WTC11 (cell line): ENCODE measurements around the gene SRC. TPM values are rescaled to one million over a fixed set of nuclear protein-coding genes. Genes with fewer than 3 reads are reported as not detected.

Experiments used
- EMX1 ChIP-seq: fragments of 250-450 bp; sonication (Bioruptor Pico); IDR thresholded peaks from 2 replicates; pipeline ENCODE4 v1.8.0; 2021; ENCODE audit warnings: mild to moderate bottlenecking
- FOXK1 ChIP-seq: sonication (generic); formaldehyde crosslinking; IDR thresholded peaks from 2 replicates; pipeline ENCODE4 v1.8.0; 2022; ENCODE audit warnings: mild to moderate bottlenecking, moderate library complexity, missing genetic modification reagents
- HMGA2 ChIP-seq: fragments of 250-450 bp; sonication (Bioruptor Pico); IDR thresholded peaks from 2 replicates; pipeline ENCODE4 v1.4.0; 2021; ENCODE audit warnings: mild to moderate bottlenecking, moderate library complexity
- ZNF219 ChIP-seq: sonication (generic); formaldehyde crosslinking; IDR thresholded peaks from 2 replicates; pipeline ENCODE4 v1.8.0; 2023; ENCODE audit warnings: missing genetic modification reagents, mild to moderate bottlenecking, borderline replicate concordance
- ZNF232 ChIP-seq: sonication (generic); formaldehyde crosslinking; IDR thresholded peaks from 2 replicates; pipeline ENCODE4 v1.8.0; 2022; ENCODE audit warnings: mild to moderate bottlenecking, missing genetic modification reagents
- total RNA-seq: library from RNA; stranded (reverse); gene quantifications from 3 replicates; pipeline ENCODE4 v1.2.3, GENCODE V29; 2021
- TF ChIP-seq, protein P1 (sequence below): sonication (generic); formaldehyde crosslinking; IDR thresholded peaks from 2 replicates; pipeline ENCODE4 v1.8.1; 2022; ENCODE audit warnings: low read depth, mild to moderate bottlenecking, moderate library complexity, missing genetic modification reagents, borderline replicate concordance
- TF ChIP-seq, protein P2 (sequence below): fragments of 200-600 bp; IDR thresholded peaks from 2 replicates; pipeline ENCODE4 v1.8.0; 2022; ENCODE audit warnings: antibody characterized with exemption
- TF ChIP-seq, protein P3 (sequence below): sonication (generic); formaldehyde crosslinking; conservative IDR thresholded peaks from 2 replicates; pipeline ENCODE4 v1.8.1; 2023; ENCODE audit warnings: mild to moderate bottlenecking, low read depth, missing genetic modification reagents, moderate library complexity
- TF ChIP-seq, protein P4 (sequence below): sonication (generic); formaldehyde crosslinking; IDR thresholded peaks from 2 replicates; pipeline ENCODE4 v1.8.1; 2022; ENCODE audit warnings: missing genetic modification reagents, borderline replicate concordance
- TF ChIP-seq, protein P5 (sequence below): fragments of 250-450 bp; sonication (Bioruptor Pico); IDR thresholded peaks from 2 replicates; pipeline ENCODE4 v1.9.0; 2021; ENCODE audit warnings: mild to moderate bottlenecking
- TF ChIP-seq, protein P6 (sequence below): sonication (generic); formaldehyde crosslinking; IDR thresholded peaks from 2 replicates; pipeline ENCODE4 v1.8.0; 2023; ENCODE audit warnings: missing genetic modification reagents, mild to moderate bottlenecking, borderline replicate concordance

Gene SRC
- total RNA-seq, 1 experiment from 2014 or later: 33.3 TPM

DNA sequence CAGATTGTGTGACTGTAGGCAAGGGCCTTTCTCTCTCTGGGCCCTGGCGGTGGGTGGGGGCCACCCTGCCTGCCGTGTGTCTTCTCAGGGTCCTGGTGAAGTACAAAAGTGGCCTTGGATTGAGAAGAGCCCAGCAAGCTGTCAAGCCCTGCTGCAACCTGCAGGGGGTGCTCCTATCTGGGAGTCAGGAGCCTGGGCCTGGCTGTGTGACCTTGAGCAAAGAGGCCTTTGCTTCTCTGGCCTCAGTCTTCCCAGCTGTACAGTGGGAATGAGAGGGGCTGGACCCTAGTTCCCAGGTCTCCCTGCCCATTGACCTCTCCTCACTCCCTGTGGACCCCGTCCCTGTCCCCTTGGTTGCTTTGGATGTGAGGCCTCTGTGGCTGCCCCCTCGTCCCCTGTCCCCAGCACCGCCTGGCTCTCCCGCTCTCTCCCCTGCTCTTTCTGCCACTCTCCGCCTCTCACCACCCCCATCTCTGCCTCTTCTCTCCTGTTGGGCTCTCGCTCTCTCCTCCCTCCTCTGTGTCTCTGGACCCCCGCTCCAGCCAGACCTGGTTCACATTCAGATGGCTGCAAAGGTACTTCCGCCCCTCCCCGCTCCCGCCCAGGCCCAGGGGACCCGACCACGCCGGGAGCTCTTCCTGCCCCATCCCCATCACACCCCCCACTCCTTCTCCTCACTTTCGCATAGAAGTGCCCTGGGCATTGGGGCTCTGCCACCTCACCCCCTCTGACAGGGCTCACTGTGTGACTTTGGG, 46.7 kb downstream of the SRC start (continued):
- TF ChIP-seq, protein P1, sequence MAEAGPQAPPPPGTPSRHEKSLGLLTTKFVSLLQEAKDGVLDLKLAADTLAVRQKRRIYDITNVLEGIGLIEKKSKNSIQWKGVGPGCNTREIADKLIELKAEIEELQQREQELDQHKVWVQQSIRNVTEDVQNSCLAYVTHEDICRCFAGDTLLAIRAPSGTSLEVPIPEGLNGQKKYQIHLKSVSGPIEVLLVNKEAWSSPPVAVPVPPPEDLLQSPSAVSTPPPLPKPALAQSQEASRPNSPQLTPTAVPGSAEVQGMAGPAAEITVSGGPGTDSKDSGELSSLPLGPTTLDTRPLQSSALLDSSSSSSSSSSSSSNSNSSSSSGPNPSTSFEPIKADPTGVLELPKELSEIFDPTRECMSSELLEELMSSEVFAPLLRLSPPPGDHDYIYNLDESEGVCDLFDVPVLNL (CRISPR knock-in tag): no peak
- TF ChIP-seq, protein P2, sequence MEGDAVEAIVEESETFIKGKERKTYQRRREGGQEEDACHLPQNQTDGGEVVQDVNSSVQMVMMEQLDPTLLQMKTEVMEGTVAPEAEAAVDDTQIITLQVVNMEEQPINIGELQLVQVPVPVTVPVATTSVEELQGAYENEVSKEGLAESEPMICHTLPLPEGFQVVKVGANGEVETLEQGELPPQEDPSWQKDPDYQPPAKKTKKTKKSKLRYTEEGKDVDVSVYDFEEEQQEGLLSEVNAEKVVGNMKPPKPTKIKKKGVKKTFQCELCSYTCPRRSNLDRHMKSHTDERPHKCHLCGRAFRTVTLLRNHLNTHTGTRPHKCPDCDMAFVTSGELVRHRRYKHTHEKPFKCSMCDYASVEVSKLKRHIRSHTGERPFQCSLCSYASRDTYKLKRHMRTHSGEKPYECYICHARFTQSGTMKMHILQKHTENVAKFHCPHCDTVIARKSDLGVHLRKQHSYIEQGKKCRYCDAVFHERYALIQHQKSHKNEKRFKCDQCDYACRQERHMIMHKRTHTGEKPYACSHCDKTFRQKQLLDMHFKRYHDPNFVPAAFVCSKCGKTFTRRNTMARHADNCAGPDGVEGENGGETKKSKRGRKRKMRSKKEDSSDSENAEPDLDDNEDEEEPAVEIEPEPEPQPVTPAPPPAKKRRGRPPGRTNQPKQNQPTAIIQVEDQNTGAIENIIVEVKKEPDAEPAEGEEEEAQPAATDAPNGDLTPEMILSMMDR: peak; percentile 23; the same call in 1 of the 2 replicates
- TF ChIP-seq, protein P3, sequence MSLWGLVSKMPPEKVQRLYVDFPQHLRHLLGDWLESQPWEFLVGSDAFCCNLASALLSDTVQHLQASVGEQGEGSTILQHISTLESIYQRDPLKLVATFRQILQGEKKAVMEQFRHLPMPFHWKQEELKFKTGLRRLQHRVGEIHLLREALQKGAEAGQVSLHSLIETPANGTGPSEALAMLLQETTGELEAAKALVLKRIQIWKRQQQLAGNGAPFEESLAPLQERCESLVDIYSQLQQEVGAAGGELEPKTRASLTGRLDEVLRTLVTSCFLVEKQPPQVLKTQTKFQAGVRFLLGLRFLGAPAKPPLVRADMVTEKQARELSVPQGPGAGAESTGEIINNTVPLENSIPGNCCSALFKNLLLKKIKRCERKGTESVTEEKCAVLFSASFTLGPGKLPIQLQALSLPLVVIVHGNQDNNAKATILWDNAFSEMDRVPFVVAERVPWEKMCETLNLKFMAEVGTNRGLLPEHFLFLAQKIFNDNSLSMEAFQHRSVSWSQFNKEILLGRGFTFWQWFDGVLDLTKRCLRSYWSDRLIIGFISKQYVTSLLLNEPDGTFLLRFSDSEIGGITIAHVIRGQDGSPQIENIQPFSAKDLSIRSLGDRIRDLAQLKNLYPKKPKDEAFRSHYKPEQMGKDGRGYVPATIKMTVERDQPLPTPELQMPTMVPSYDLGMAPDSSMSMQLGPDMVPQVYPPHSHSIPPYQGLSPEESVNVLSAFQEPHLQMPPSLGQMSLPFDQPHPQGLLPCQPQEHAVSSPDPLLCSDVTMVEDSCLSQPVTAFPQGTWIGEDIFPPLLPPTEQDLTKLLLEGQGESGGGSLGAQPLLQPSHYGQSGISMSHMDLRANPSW (CRISPR knock-in tag): no peak
- no peak for TF ChIP-seq HMGA2 (CRISPR knock-in tag)
- TF ChIP-seq, protein P4, sequence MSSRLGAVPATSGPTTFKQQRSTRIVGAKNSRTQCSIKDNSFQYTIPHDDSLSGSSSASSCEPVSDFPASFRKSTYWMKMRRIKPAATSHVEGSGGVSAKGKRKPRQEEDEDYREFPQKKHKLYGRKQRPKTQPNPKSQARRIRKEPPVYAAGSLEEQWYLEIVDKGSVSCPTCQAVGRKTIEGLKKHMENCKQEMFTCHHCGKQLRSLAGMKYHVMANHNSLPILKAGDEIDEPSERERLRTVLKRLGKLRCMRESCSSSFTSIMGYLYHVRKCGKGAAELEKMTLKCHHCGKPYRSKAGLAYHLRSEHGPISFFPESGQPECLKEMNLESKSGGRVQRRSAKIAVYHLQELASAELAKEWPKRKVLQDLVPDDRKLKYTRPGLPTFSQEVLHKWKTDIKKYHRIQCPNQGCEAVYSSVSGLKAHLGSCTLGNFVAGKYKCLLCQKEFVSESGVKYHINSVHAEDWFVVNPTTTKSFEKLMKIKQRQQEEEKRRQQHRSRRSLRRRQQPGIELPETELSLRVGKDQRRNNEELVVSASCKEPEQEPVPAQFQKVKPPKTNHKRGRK: no peak
- TF ChIP-seq EMX1 (CRISPR knock-in tag): no peak
- no peak for TF ChIP-seq ZNF232 (CRISPR knock-in tag)
- TF ChIP-seq, protein P5, sequence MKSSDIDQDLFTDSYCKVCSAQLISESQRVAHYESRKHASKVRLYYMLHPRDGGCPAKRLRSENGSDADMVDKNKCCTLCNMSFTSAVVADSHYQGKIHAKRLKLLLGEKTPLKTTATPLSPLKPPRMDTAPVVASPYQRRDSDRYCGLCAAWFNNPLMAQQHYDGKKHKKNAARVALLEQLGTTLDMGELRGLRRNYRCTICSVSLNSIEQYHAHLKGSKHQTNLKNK: no peak
- no peak for TF ChIP-seq ZNF219 (CRISPR knock-in tag)
- no peak for TF ChIP-seq FOXK1
- TF ChIP-seq, protein P6, sequence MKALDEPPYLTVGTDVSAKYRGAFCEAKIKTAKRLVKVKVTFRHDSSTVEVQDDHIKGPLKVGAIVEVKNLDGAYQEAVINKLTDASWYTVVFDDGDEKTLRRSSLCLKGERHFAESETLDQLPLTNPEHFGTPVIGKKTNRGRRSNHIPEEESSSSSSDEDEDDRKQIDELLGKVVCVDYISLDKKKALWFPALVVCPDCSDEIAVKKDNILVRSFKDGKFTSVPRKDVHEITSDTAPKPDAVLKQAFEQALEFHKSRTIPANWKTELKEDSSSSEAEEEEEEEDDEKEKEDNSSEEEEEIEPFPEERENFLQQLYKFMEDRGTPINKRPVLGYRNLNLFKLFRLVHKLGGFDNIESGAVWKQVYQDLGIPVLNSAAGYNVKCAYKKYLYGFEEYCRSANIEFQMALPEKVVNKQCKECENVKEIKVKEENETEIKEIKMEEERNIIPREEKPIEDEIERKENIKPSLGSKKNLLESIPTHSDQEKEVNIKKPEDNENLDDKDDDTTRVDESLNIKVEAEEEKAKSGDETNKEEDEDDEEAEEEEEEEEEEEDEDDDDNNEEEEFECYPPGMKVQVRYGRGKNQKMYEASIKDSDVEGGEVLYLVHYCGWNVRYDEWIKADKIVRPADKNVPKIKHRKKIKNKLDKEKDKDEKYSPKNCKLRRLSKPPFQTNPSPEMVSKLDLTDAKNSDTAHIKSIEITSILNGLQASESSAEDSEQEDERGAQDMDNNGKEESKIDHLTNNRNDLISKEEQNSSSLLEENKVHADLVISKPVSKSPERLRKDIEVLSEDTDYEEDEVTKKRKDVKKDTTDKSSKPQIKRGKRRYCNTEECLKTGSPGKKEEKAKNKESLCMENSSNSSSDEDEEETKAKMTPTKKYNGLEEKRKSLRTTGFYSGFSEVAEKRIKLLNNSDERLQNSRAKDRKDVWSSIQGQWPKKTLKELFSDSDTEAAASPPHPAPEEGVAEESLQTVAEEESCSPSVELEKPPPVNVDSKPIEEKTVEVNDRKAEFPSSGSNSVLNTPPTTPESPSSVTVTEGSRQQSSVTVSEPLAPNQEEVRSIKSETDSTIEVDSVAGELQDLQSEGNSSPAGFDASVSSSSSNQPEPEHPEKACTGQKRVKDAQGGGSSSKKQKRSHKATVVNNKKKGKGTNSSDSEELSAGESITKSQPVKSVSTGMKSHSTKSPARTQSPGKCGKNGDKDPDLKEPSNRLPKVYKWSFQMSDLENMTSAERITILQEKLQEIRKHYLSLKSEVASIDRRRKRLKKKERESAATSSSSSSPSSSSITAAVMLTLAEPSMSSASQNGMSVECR (CRISPR knock-in tag): no peak
